Hematopoietic multipotent progenitor cell treated with erythropoietin and hydrocortisone succinate and interleukin-3 and kit ligand, for 17 days (in vitro differentiated cells): ENCODE measurements around the gene KCNH3.
"Not testable (repeated sequence)": the region's sequence is repeated elsewhere in the genome, so short reads cannot be mapped to it uniquely, and the experiment has no call there.

Experiments
- DNase-seq: peaks from one replicate; pipeline ENCODE4 v3.0.0-alpha.2; 2015; ENCODE audit warnings: low spot score

The KCNH3 gene, protein sequence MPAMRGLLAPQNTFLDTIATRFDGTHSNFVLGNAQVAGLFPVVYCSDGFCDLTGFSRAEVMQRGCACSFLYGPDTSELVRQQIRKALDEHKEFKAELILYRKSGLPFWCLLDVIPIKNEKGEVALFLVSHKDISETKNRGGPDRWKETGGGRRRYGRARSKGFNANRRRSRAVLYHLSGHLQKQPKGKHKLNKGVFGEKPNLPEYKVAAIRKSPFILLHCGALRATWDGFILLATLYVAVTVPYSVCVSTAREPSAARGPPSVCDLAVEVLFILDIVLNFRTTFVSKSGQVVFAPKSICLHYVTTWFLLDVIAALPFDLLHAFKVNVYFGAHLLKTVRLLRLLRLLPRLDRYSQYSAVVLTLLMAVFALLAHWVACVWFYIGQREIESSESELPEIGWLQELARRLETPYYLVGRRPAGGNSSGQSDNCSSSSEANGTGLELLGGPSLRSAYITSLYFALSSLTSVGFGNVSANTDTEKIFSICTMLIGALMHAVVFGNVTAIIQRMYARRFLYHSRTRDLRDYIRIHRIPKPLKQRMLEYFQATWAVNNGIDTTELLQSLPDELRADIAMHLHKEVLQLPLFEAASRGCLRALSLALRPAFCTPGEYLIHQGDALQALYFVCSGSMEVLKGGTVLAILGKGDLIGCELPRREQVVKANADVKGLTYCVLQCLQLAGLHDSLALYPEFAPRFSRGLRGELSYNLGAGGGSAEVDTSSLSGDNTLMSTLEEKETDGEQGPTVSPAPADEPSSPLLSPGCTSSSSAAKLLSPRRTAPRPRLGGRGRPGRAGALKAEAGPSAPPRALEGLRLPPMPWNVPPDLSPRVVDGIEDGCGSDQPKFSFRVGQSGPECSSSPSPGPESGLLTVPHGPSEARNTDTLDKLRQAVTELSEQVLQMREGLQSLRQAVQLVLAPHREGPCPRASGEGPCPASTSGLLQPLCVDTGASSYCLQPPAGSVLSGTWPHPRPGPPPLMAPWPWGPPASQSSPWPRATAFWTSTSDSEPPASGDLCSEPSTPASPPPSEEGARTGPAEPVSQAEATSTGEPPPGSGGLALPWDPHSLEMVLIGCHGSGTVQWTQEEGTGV

DNA sequence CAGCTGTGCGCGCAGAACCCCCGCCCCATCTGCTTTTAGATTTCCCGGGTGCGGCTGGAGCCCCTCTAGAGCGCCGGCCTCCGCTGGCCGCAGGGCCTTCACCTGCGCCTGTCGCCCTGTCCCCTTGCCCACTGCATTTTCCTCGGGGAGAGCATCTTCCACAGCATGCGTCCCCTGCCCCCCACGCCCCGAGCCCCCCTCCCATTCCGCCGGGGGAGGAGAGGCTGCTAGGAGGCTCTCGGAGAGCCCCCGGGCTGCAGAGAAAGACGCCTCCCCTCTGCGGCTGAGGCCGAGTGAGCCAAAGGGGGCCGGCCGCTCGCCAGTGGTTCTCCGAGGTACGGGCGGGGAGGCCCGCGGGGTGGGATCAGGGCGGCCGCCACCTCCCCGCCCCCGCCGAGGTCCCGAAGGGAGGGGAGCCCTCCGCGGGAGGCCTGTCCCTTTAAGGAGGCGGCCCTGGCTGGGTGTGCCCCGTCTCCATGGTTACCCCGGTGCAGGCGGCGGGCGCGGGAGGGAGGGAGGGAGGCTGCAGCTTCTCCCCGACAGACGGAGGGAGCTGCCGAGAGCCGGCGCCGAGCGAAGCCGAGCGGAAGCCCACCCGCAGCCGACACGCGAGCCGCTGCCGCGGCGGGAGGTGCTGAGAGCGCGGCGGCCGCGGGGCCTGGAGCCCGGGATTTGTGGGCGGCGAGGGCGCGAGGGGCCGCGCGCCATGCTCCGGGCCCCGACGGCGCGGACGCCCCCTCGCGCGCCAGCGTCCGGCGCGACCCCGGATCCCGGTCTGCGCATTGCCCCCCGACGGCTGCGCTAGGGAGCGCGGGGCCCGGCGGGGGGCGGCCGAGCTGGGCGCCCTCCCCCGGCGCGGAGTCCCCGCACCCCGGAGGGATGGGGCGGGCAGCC is at the start of gene KCNH3:
Gene KCNH3, plus strand, starts transcription at position 521 of the 894 bp plus-strand sequence. CDS start 387 bp downstream, outside the sequence.
- peak; percentile 67 for DNase-seq

- DNase-seq: no peak
These were observed 49.7 kb upstream of the KCNH3 start for GRCh38 chr12:49489154-49489553.

- DNase-seq: no peak
These were observed 49.1 kb upstream of the KCNH3 start for GRCh38 chr12:49489720-49490119.

DNA sequence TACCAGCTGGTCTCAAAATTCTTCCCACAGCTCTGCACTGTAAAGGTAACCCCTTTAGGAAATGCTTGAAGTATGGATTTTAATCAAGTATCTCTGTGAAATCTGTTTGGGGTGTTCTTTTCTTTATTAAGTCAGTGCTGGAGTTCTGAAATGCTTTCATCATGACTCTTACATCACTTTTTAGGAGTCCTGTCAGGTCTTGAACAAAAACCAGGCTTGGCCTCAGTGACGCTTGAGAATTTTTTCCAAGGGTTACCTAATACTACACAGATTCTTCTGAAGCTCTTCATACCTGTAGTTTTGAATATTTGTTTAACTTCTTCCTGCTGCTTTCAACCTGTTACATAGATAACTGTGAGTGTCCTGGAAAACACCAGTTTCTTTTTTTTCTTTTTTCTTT is 47.0 kb upstream of the KCNH3 start:
- no peak for DNase-seq

DNA sequence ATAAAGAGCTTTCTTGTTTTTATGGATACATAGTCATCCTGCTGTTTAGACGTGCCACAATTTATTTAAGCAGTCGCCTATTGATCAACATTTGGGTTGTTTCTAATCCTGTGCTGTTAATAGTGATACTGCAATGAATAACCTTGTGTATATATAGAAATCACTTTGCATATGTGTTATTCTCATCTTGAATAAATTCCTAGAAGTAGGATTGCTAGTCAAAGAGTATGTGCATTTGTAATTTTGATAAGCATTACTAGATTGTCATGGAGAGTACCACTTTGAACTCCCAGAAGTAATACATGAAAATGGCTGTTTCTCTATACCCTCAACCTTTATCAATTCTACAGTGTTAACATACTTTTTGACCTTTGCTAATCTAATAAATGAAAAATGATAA is 44.9 kb upstream of the KCNH3 start:
- DNase-seq: no peak

DNA sequence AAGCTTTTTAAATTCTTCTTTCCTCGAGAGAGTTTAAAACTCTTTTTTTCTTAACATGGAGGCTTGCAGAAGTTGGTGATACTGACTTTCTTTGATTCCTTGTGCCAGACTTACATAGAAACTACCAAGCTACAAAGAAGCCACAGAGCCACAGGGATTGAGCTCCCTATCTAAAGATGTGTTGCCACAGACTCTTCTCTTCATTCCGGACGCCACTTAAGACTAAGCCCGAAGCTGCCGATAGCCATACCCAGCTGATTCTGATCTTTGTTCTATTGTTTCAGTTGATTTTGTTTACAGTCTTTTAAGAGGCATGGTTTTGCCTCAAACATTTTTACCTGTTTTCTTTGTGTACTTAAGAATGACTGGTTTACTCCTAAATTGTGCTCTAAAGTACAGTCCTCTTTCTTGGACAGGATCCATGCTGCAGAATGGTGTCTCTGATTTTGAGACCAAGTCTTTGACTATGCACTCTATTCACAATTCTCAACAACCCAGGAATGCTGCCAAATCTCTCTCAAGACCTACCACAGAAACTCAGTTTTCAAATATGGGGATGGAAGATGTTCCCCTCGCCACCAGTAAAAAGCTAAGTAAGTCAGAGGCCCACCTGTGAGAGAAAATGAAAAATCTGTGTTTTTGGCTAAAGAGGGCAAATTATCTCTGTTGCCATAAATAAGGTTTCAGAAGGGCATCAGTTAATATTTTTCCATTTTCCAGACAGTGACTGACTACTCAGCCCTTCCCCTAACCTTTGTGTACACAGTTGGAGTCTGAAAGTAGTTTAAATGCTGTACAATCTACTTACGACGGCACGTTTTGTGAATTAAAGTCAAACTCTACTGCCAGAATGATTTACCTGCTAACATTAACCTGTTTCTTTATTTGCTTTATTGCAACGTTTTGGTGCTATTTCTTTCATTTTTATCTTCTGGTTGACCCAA is 42.1 kb upstream of the KCNH3 start:
- DNase-seq: no peak

DNA sequence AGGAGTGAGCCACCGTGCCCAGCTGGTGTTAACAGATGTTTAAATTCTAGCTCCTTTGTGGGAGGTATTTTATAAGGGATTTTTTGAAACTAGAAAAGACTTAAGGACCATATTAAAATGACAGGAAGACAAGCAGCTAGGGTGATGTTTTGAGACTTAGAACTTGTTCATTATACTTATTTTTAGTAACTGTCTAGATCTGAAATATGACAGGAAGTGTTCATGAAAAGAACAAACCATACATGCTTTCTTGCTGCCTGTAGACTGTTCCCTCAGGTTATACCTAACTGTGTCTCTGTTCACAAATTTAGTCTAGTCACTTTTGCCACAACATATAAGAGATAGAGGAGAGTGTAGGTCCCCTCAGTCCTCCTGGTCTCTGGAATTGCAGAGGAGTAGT is 36.9 kb upstream of the KCNH3 start:
- no peak for DNase-seq

DNA sequence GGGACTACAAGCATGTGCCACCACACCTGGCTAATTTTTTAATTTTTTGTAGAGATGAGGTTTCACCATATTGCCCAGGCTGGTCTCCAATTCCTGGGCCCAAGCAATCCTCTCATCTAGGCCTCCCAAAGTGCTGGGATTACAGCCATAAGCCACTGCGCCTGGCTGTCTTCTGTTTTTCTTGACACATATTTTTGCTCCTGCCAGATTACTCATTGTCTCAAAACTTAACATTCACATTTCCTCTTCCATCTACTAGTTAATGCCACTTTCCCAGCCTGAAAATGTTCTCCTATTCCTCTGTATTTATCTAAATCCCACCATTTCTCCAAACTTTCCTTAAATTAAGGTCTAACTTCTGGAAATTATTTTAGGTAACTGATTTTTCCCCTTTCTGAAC is 36.2 kb upstream of the KCNH3 start:
- no peak for DNase-seq

DNA sequence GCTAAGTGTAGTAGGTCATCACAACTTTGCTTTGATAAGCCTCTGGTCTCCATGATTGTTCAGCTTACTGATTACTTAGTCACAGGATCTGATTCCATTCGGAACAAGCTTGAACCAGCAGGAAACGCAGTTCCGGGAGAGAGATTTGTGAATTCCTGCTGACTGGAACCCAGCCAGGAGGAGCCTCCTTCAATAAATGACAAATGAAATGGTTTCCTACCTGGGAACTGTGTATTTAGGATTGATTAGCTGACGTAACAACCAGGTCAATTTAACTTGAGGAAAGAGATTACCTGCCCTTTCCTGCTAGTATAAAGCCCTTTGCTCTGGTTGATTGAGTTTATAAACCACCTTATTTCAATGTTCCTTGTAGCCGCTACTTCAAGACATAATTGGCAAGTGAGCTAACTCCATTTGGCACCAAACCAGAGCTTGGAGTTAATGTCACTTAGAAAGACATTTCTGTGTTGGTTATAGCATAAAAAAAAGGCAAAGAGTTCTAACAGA is 35.1 kb upstream of the KCNH3 start:
- DNase-seq: no peak

GRCh38 chr12:49505672-49506071 is 33.2 kb upstream of the KCNH3 start:
- no peak for DNase-seq

DNA sequence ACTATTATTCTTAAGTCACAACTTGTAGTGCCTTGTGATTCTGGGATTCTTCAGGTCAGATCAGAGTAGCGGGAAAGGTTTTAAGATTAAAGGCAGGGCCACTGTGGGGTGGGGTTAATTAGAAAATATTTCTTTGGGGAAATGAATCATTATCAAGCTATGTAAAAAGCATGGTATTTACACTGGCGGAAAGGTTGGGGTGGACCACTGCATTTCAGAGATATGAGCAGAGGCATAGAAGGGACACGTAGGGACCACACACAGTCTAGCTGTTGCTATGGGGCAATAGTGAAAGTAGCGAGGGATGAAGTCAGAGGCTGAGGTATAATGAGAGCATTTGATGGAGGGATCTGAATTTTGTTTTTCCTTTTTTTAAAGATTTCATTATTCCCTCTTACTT is 31.7 kb upstream of the KCNH3 start:
- DNase-seq: no peak

GRCh38 chr12:49509681-49510080 is 29.1 kb upstream of the KCNH3 start:
- DNase-seq: not testable (repeated sequence)

DNA sequence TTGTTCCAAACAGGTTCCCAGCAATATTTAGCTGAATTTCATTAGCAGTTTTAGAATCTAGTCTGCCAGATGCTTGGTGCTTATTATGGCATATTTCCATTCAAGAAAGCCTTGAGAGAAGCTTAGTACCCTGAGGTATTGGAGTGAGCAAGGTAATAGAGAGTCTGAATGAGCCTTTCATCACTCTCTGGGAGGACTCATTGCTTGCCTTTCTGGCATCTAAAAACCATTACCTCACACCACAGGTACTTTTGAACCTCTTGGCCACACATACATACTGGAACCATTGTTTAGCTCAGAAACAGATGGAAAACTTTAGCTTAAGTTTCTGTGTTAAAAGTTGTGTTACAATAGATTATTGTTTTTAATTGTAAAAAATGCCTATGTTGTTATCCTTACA is 27.4 kb upstream of the KCNH3 start:
- no peak for DNase-seq

DNA sequence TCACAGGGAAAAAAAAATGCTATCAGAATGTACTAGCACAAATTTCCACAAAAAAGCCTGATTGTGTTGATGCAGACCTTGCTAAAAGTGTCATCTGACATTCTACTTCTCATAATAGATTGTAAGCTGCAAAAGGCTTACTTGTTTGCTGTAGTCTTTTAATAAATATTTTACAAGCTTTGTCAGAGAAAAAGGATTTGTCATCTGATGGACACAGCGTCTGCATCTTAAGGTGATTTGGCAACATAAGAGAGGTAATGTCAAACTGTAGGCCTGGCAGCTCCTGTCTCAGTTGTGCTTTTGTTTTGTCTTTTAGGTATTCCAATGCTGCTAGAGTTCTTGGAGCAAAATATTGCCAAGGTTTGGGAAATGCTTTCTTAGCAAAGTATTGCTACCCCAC is 26.3 kb upstream of the KCNH3 start:
- DNase-seq: no peak

DNA sequence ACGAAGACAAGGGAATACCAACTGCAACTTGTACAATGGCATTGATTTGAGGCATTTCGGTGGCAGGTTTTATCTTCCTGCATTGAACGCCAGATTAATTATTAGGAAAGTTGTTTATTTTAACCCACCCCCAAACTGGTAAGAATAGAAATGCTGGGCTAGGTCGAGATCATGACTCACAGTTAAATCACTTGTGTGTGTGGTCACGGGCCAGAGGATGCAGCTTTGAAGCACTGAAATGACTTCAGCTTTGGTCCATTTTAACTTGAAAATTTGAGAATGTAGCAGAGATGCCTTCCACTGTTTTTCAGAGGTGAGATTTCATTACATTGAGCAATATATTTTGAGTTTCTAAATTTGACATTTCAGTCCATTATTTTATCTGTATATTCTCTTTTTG is 23.6 kb upstream of the KCNH3 start:
- DNase-seq: no peak

- no peak for DNase-seq
These were observed 19.8 kb upstream of the KCNH3 start for GRCh38 chr12:49518914-49519573.

DNA sequence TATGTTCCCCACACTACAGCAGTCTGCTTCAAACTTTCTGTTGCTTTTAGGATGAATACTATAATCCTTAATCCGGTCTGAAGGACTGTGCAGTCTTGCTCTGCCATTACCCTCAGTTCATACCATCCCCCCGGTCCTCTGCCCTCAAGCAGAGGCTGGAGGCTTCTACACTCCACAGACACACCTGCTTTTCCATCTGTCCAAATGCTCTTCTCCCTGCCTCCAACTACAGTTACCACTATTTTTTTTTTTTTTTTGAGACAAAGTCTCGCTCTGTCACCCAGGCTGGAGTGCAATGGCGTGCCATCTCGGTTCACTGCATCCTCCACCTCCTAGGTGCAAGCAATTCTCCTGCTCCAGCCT is 19.3 kb upstream of the KCNH3 start:
- no peak for DNase-seq

GRCh38 chr12:49521389-49521788 is 17.4 kb upstream of the KCNH3 start:
- no peak for DNase-seq

- no peak for DNase-seq
These were observed 14.0 kb upstream of the KCNH3 start for GRCh38 chr12:49524660-49525324.
